Measurements from ENCODE around the gene SLC25A48.

Gene SLC25A48

DNA sequence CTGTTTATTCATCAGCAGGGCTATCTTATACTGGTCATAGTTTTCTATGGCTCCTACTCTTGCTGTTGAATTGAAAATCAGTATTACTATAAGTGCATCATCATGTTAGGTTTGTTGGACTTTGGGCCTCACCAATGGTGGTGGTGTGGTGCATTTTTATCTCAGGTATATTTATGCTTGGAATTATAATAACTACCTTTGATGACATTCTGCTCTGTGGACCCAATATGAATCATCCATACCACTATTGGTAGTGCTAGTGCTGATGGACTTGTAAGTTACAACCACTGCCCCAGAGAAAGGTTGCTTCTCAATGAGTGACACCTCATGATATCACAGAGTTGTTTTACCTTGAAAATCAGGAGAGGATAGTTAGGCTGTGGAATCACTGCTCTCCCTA lies 33.1 kb downstream of the SLC25A48 start:
- no peaks in the 10 kb centered on the region for H3K9me3 ChIP-seq
- no peaks in the 10 kb centered on the region for H3K36me3 ChIP-seq
- H3K27me3 ChIP-seq: peaks cover 24% of the 10 kb centered on the region
- DNase-seq: no peak
- no peak overlapping the region for H3K4me3 ChIP-seq (ENCODE audit: low read depth, low read length)
- H3K4me1 ChIP-seq: no peaks in the 10 kb centered on the region
- TF ChIP-seq, protein P1, sequence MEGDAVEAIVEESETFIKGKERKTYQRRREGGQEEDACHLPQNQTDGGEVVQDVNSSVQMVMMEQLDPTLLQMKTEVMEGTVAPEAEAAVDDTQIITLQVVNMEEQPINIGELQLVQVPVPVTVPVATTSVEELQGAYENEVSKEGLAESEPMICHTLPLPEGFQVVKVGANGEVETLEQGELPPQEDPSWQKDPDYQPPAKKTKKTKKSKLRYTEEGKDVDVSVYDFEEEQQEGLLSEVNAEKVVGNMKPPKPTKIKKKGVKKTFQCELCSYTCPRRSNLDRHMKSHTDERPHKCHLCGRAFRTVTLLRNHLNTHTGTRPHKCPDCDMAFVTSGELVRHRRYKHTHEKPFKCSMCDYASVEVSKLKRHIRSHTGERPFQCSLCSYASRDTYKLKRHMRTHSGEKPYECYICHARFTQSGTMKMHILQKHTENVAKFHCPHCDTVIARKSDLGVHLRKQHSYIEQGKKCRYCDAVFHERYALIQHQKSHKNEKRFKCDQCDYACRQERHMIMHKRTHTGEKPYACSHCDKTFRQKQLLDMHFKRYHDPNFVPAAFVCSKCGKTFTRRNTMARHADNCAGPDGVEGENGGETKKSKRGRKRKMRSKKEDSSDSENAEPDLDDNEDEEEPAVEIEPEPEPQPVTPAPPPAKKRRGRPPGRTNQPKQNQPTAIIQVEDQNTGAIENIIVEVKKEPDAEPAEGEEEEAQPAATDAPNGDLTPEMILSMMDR (IDR thresholded peaks at IDR 0.05; ENCODE audit: low read depth, low read length): no peak

DNA sequence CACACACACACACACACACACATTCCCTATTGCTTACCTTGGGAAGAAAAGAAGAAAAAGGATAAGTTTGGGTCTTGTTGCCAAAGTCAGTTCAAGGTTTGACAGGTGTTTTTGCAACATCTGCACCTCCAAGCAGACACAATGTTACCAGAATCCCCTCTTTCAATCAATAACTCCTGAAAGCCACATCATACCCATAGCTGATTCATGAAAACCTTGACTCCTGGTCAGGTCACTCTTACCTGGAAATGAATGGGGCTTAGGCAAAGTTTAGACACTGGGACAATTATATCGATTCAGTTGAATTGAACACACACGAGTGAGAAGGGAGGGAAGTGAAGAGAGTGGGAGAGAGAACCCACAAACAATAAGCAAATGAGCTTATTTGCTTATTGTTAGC lies 34.2 kb downstream of the SLC25A48 start:
- no peak for DNase-seq
- Histone ChIP-seq H3K4me3 (ENCODE audit: low read depth, low read length) (no peak overlapping the region), H3K36me3 (no peaks in the 10 kb centered on the region), H3K27me3 (peaks cover 24% of the 10 kb centered on the region), H3K9me3 (no peaks in the 10 kb centered on the region), H3K4me1 (no peaks in the 10 kb centered on the region)
- TF ChIP-seq, protein P1 (IDR thresholded peaks at IDR 0.05; ENCODE audit: low read depth, low read length): no peak

DNA sequence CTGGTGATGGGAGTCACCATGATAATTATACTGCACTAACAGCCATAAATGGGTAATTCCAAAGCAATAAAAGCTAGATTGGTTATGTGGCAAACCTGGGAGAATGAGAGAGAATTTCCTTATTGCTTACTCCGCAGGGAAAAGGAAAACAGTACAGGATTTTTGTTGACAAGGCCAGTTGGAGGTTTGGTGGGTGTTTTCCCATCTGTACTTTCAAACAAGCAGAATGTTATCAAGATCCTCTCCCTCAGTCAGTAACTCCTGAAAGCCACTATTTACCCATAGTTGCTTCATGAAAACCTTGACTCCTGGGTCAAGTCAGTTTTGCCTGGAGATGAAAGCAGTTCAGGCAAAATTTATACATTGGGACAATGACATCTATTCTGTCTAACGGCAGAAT lies 34.8 kb downstream of the SLC25A48 start:
- H3K9me3 ChIP-seq: no peaks in the 10 kb centered on the region
- DNase-seq: no peak
- no peaks in the 10 kb centered on the region for H3K36me3 ChIP-seq
- no peaks in the 10 kb centered on the region for H3K4me1 ChIP-seq
- TF ChIP-seq, protein P1 (IDR thresholded peaks at IDR 0.05; ENCODE audit: low read depth, low read length): no peak
- peaks cover 24% of the 10 kb centered on the region for H3K27me3 ChIP-seq
- H3K4me3 ChIP-seq (ENCODE audit: low read depth, low read length): no peak overlapping the region

DNA sequence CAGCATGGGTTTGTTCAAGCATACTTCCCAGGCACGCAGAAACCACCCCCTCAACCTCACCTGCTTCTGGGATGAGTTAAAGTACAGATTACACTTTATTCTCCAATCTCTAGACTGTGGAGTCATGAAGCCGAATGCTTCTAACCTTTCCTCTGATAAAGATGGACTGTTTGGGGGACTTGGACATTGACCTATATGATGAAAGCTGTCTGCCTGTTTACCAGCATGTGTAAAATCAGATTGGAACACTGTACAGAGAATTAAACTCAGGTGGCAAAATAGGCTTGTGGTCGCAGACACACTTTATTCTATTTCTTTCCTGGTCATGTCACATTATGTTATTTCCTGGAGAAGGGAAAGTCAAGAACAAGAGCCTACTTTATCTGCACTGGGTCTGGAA lies 35.5 kb downstream of the SLC25A48 start:
- no peak for DNase-seq
- Histone ChIP-seq H3K36me3 (no peaks in the 10 kb centered on the region), H3K27me3 (peaks cover 24% of the 10 kb centered on the region), H3K9me3 (no peaks in the 10 kb centered on the region), H3K4me3 (ENCODE audit: low read depth, low read length) (no peak overlapping the region), H3K4me1 (no peaks in the 10 kb centered on the region)
- TF ChIP-seq, protein P1 (IDR thresholded peaks at IDR 0.05; ENCODE audit: low read depth, low read length): no peak

DNA sequence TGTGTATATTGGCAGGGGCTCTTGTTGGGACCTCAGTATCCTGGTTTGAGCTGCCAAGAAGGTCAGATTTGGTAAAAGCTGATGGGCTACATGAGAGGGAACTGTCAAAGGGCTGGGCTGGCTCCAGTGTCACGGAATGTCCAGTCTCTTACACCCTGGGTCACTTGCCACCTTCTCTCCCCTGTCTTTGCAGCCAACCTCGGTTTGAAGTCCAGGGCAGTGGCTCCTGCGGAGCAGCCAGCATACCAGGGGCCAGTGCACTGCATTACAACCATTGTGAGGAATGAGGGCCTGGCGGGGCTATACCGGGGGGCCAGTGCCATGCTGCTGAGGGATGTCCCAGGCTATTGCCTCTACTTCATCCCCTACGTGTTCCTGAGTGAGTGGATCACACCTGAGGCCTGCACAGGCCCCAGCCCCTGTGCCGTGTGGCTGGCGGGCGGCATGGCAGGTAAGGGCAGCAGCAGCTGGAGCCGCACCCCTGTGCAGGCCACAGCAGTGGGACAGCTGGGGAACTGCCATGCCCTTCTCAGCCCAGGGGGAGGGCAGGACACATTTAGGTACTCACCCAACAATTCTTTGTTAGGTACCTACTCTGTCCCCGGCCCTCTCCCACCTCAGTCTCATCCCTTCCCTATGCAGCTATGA lies 36.9 kb downstream of the SLC25A48 start:
- TF ChIP-seq, protein P1 (IDR thresholded peaks at IDR 0.05; ENCODE audit: low read depth, low read length): no peak
- Histone ChIP-seq H3K27me3 (peaks cover 20% of the 10 kb centered on the region), H3K4me3 (ENCODE audit: low read depth, low read length) (no peak overlapping the region), H3K36me3 (no peaks in the 10 kb centered on the region), H3K4me1 (no peaks in the 10 kb centered on the region), H3K9me3 (no peaks in the 10 kb centered on the region)
- no peak for DNase-seq

DNA sequence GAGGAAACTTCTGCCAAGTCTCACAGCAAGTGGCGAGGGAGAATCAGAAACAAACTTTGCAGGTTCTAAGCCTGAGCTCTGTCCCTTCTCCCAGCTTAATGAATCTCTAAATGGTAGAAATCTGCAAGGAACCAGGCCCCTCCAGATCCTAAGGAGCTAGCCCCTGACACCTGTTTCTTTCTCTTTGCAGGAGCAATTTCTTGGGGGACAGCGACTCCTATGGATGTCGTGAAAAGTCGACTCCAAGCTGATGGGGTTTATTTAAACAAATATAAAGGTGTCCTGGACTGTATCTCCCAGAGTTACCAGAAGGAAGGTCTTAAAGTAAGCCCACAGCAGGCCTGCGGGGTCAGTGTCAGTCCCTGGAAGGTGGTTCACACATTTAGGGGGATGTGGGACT lies 39.4 kb downstream of the SLC25A48 start:
- H3K27me3 ChIP-seq: peaks cover 3% of the 10 kb centered on the region
- no peak for DNase-seq
- H3K4me3 ChIP-seq (ENCODE audit: low read depth, low read length): no peak overlapping the region
- H3K36me3 ChIP-seq: no peaks in the 10 kb centered on the region
- no peaks in the 10 kb centered on the region; the same call in 1 of the 2 replicates for H3K4me1 ChIP-seq
- no peaks in the 10 kb centered on the region for H3K9me3 ChIP-seq
- TF ChIP-seq, protein P1 (IDR thresholded peaks at IDR 0.05; ENCODE audit: low read depth, low read length): peak; percentile 6; the same call in 1 of the 2 replicates

Measured in BE2C (cell line).